Astrocyte (in vitro differentiated cells and primary cell): Measurements from ENCODE around the gene QTRT2. TPM values are rescaled to one million over a fixed set of nuclear protein-coding genes. Genes with fewer than 3 reads are reported as not detected.

Experiments
- DNase-seq: peaks from one replicate; pipeline ENCODE4 v3.0.0-alpha.2; 2010; ENCODE audit warnings: low read depth
- FAIRE-seq: peaks from 2 replicates; lab custom pipeline; 2011; peaks lifted over from hg19 to GRCh38; lab: Jason Lieb, UNC
- H2AFZ ChIP-seq: 2 replicates; pipeline ENCODE4 v1.6.0; 2012; ENCODE audit warnings: low read depth, low read length, inconsistent platforms
- H3K27ac ChIP-seq: 2 replicates; pipeline ENCODE4 v1.5.1; 2011; ENCODE audit warnings: low read depth, low read length, inconsistent platforms
- H3K27me3 ChIP-seq: 2 replicates; pipeline ENCODE4 v1.6.0; 2011; ENCODE audit warnings: low read length, inconsistent platforms; ENCODE audit not compliant: insufficient read depth
- H3K36me3 ChIP-seq: 2 replicates; pipeline ENCODE4 v1.5.1; 2011; ENCODE audit warnings: low read length, inconsistent platforms; ENCODE audit not compliant: insufficient read depth
- H3K4me1 ChIP-seq: 2 replicates; pipeline ENCODE4 v1.5.1; 2011; ENCODE audit warnings: low read length, inconsistent platforms; ENCODE audit not compliant: insufficient read depth
- H3K4me2 ChIP-seq: 2 replicates; pipeline ENCODE4 v1.6.0; 2012; ENCODE audit warnings: low read length, inconsistent platforms
- H3K4me3 ChIP-seq: 2 replicates; pipeline ENCODE4 v1.5.1; 2011; ENCODE audit warnings: low read depth, mild to moderate bottlenecking, low read length, inconsistent platforms; ENCODE audit not compliant: insufficient read depth
- H3K79me2 ChIP-seq: 2 replicates; pipeline ENCODE4 v1.6.0; 2012; ENCODE audit warnings: mild to moderate bottlenecking, low read length, inconsistent platforms; ENCODE audit not compliant: insufficient read depth
- H3K9ac ChIP-seq: 2 replicates; pipeline ENCODE4 v1.6.0; 2012; ENCODE audit warnings: mild to moderate bottlenecking, low read length, inconsistent platforms
- H3K9me3 ChIP-seq: 2 replicates; pipeline ENCODE4 v1.5.1; 2012; ENCODE audit warnings: low read depth, mild to moderate bottlenecking, low read length, inconsistent platforms; ENCODE audit not compliant: insufficient read depth
- H4K20me1 ChIP-seq: 2 replicates; pipeline ENCODE4 v1.6.0; 2012; ENCODE audit warnings: low read length, inconsistent platforms; ENCODE audit not compliant: insufficient read depth
- H3K27ac Mint-ChIP-seq: one replicate; pipeline ENCODE4 v1.8.0; 2021; ENCODE audit warnings: mild to moderate bottlenecking, mixed read lengths; ENCODE audit not compliant: unreplicated experiment
- H3K27me3 Mint-ChIP-seq: one replicate; pipeline ENCODE4 v1.8.0; 2021; ENCODE audit warnings: low read depth, mixed read lengths; ENCODE audit not compliant: unreplicated experiment
- H3K36me3 Mint-ChIP-seq: one replicate; pipeline ENCODE4 v1.8.0; 2021; ENCODE audit warnings: low read depth, mixed read lengths; ENCODE audit not compliant: unreplicated experiment
- H3K4me1 Mint-ChIP-seq: one replicate; pipeline ENCODE4 v1.8.0; 2021; ENCODE audit warnings: low read depth, mixed read lengths; ENCODE audit not compliant: unreplicated experiment
- H3K4me3 Mint-ChIP-seq: one replicate; pipeline ENCODE4 v1.8.0; 2021; ENCODE audit warnings: mild to moderate bottlenecking, moderate library complexity, mixed read lengths; ENCODE audit not compliant: unreplicated experiment
- H3K9me3 Mint-ChIP-seq: one replicate; pipeline ENCODE4 v1.8.0; 2021; ENCODE audit warnings: mild to moderate bottlenecking, mixed read lengths; ENCODE audit not compliant: unreplicated experiment
- EZH2 ChIP-seq: IDR thresholded peaks from 2 replicates; pipeline ENCODE4 v1.6.1; 2012; ENCODE audit warnings: mild to moderate bottlenecking, low read length, inconsistent platforms; ENCODE audit not compliant: insufficient read depth
- total RNA-seq: library from RNA; stranded (reverse); gene quantifications from 2 replicates; pipeline ENCODE4 v1.2.1, GENCODE V29; 2021
- TF ChIP-seq, protein P1 (sequence below): IDR thresholded peaks from 2 replicates; pipeline ENCODE4 v1.5.1; 2011; ENCODE audit warnings: low read depth, mild to moderate bottlenecking, inconsistent platforms, low read length, moderate library complexity; ENCODE audit not compliant: insufficient read depth

QTRT2 gene
- total RNA-seq, 1 donor from 2014 or later, result 22.7 TPM

DNA sequence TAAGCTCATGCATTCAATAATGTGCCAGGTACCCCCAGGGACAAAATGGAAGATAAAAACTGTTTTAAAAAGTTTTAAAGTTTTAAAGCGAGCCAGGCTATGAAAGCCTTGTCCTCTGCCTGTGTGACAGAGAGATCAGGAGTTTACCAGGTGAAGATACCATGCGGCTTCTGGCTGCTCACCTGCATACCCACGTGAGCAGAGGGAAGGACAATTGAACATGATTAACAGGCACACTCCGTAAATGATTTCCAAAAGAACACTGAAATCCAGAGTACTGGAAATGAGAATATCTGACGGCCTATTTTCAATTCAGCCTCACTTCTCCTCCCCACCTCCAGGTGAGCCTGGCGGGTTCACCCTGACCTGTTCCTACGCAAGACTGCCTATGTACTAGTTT lies 42.3 kb upstream of the QTRT2 start:
- no peaks in the 10 kb centered on the region for H3K36me3 ChIP-seq
- H3K9me3 ChIP-seq, result no peaks in the 10 kb centered on the region
- no peak overlapping the region for H3K4me3 Mint-ChIP-seq
- H3K4me3 ChIP-seq, result no peak overlapping the region
- no peaks in the 10 kb centered on the region for H3K9me3 Mint-ChIP-seq
- no peaks in the 10 kb centered on the region for H4K20me1 ChIP-seq
- H3K4me1 Mint-ChIP-seq, result no peaks in the 10 kb centered on the region
- no peaks in the 10 kb centered on the region for H3K36me3 Mint-ChIP-seq
- H3K27ac Mint-ChIP-seq, result no peak overlapping the region
- H2AFZ ChIP-seq, result no peak overlapping the region
- DNase-seq (no peak), FAIRE-seq (no peak)
- TF ChIP-seq, protein P1, sequence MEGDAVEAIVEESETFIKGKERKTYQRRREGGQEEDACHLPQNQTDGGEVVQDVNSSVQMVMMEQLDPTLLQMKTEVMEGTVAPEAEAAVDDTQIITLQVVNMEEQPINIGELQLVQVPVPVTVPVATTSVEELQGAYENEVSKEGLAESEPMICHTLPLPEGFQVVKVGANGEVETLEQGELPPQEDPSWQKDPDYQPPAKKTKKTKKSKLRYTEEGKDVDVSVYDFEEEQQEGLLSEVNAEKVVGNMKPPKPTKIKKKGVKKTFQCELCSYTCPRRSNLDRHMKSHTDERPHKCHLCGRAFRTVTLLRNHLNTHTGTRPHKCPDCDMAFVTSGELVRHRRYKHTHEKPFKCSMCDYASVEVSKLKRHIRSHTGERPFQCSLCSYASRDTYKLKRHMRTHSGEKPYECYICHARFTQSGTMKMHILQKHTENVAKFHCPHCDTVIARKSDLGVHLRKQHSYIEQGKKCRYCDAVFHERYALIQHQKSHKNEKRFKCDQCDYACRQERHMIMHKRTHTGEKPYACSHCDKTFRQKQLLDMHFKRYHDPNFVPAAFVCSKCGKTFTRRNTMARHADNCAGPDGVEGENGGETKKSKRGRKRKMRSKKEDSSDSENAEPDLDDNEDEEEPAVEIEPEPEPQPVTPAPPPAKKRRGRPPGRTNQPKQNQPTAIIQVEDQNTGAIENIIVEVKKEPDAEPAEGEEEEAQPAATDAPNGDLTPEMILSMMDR, result no peak
- no peak for TF ChIP-seq EZH2
- no peaks in the 10 kb centered on the region for H3K79me2 ChIP-seq
- no peaks in the 10 kb centered on the region for H3K27me3 Mint-ChIP-seq
- no peaks in the 10 kb centered on the region for H3K27me3 ChIP-seq
- no peak overlapping the region for H3K4me2 ChIP-seq
- H3K27ac ChIP-seq, result no peak overlapping the region
- H3K9ac ChIP-seq, result no peak overlapping the region
- no peaks in the 10 kb centered on the region for H3K4me1 ChIP-seq

DNA sequence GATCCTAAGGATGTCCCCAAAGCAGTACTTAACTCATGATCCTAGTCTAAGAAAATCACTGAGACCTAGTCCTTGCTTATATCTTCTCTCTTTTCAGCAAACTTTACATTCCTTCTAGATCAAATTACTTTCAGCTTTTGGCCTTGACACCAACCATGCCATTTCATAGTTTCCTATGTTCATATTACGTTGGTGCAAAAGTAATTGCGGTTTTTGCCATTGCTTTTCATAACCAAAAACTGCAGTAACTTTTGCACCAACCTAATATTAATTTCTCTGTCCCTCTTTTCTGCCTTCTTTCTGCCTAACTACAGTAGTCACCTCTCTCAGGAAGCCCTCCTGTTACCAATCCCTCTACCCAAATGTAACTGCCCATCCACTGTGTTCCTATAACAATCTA lies 37.1 kb upstream of the QTRT2 start:
- Histone ChIP-seq H3K4me3 (no peak overlapping the region), H3K27ac (no peak overlapping the region), H3K9ac (no peak overlapping the region), H3K4me2 (no peak overlapping the region), H3K79me2 (no peaks in the 10 kb centered on the region), H3K9me3 (no peaks in the 10 kb centered on the region), H3K4me1 (no peaks in the 10 kb centered on the region), H3K27me3 (no peaks in the 10 kb centered on the region), H3K36me3 (no peaks in the 10 kb centered on the region), H4K20me1 (no peaks in the 10 kb centered on the region), H2AFZ (no peak overlapping the region)
- Mint-ChIP-seq H3K9me3 (no peaks in the 10 kb centered on the region), H3K27ac (no peak overlapping the region), H3K4me3 (no peak overlapping the region), H3K27me3 (no peaks in the 10 kb centered on the region), H3K36me3 (peaks cover 2% of the 10 kb centered on the region), H3K4me1 (no peaks in the 10 kb centered on the region)
- TF ChIP-seq EZH2, result no peak
- TF ChIP-seq, protein P1, result no peak
- DNase-seq (no peak), FAIRE-seq (no peak)

DNA sequence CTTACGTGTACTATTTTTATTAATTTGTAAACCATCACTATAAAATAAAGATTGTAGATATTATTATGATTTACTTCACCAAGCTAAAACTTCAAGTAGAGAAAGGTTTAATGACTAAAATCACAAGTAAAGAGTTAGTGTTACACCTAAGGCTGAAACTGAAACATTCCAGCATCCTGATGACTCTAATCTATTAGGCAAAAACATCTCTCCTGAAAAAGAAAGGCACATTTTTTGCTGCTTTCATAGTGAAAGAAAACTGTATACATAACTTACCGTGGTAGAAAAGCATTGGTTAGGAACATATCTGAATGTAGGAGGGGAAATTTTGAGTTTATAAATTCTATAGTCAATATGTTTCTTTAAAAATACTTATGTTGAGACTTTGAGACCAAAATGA lies 35.6 kb upstream of the QTRT2 start:
- H3K27me3 Mint-ChIP-seq, result no peaks in the 10 kb centered on the region
- no peaks in the 10 kb centered on the region for H3K4me1 Mint-ChIP-seq
- H3K36me3 ChIP-seq, result no peaks in the 10 kb centered on the region
- no peak overlapping the region for H3K27ac ChIP-seq
- no peak overlapping the region for H3K4me3 ChIP-seq
- no peaks in the 10 kb centered on the region for H3K27me3 ChIP-seq
- no peaks in the 10 kb centered on the region for H3K9me3 ChIP-seq
- DNase-seq (no peak), FAIRE-seq (no peak)
- no peaks in the 10 kb centered on the region for H4K20me1 ChIP-seq
- H3K4me3 Mint-ChIP-seq, result no peak overlapping the region
- no peak overlapping the region for H3K27ac Mint-ChIP-seq
- H3K9me3 Mint-ChIP-seq, result no peaks in the 10 kb centered on the region
- no peak overlapping the region for H3K9ac ChIP-seq
- no peaks in the 10 kb centered on the region for H3K79me2 ChIP-seq
- no peaks in the 10 kb centered on the region for H3K4me1 ChIP-seq
- no peak overlapping the region for H3K4me2 ChIP-seq
- TF ChIP-seq EZH2, result no peak
- peaks cover 2% of the 10 kb centered on the region for H3K36me3 Mint-ChIP-seq
- H2AFZ ChIP-seq, result no peak overlapping the region
